Measurements from ENCODE around the gene FER1L5.

Gene FER1L5

GRCh38 chr2:96733931-96734330 lies 91.4 kb downstream of the FER1L5 start:
- Histone ChIP-seq H3K27ac (replicated peaks) (no peak overlapping the region), H3K4me3 (replicated peaks; ENCODE audit: insufficient read depth, low read length) (no peak overlapping the region), H3K27me3 (ENCODE audit: insufficient read depth, poor library complexity, severe bottlenecking) (no peaks in the 10 kb centered on the region)
- DNase-seq (ENCODE audit: low read depth in 1 of 2, low spot score in 1 of 2) = no peak
- TF ChIP-seq CTCF (IDR thresholded peaks at IDR 0.05; ENCODE audit: insufficient read depth, low read length) (no peak), SPI1 (IDR thresholded peaks at IDR 0.05; ENCODE audit: borderline replicate concordance, low read depth) (no peak), POLR2AphosphoS5 (IDR thresholded peaks at IDR 0.05; ENCODE audit: low read depth) (no peak), GABPA (IDR thresholded peaks at IDR 0.05; ENCODE audit: low read depth) (no peak), REST (IDR thresholded peaks at IDR 0.05; ENCODE audit: insufficient replicate concordance, low read depth) (no peak)

DNA sequence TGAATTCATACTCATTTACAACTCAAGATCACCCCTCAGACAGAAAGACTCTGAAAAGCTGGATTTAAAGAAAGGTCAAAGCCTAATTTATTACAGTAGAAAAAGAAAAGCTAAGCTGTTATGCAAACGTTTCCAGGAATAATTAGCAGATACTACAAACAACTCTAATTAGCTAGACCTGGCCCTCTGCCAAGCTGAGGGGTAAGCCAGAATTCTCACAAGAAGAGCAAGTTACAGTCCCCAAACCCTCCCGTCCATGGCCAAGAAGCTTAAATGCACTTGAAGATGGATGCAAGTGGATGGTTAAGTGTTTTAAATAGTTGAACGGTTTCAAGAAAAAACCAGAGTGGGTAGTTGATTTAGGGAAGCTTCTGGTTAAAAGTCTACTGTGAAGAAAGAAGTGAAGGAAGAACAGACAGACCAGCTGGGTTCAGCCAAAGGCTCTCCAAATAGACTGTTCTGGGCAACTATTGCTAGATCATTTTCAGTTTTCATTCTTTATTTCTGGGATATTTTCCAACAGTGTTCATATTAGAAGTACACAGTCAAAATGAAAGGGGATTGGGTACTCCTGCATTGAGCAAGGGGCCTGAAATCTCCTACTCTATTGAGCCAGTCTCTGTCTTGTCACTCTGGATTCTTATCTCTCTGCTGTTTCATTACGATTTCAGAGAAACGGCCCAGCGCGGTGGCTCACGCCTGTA lies 92.5 kb downstream of the FER1L5 start:
- H3K27ac ChIP-seq (replicated peaks) = no peak overlapping the region
- no peak overlapping the region for H3K4me3 ChIP-seq (replicated peaks; ENCODE audit: insufficient read depth, low read length)
- no peaks in the 10 kb centered on the region for H3K27me3 ChIP-seq (ENCODE audit: insufficient read depth, poor library complexity, severe bottlenecking)
- TF ChIP-seq SPI1 (IDR thresholded peaks at IDR 0.05; ENCODE audit: borderline replicate concordance, low read depth) (no peak), POLR2AphosphoS5 (IDR thresholded peaks at IDR 0.05; ENCODE audit: low read depth) (no peak), GABPA (IDR thresholded peaks at IDR 0.05; ENCODE audit: low read depth) (no peak), REST (IDR thresholded peaks at IDR 0.05; ENCODE audit: insufficient replicate concordance, low read depth) (no peak), CTCF (IDR thresholded peaks at IDR 0.05; ENCODE audit: insufficient read depth, low read length) (no peak)
- DNase-seq (ENCODE audit: low read depth in 1 of 2, low spot score in 1 of 2) = no peak

DNA sequence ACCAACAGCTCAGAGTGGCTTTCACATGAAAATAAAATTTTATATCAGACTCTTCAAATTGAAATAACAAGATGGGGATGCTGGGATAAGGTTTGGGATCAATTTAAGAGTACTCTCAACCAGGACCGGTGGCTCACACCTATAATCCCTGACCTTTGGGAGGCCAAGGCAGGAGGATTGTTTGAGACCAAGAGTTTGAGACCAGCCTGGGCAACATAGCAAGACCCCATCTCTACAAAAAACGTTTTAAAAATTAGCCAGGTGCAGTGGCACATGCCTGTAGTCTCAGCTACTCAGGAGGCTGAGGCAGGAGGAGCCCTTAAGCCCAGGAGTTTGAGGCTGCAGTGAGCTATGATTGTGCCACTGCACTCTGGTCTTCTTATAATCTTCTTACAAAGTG lies 94.7 kb downstream of the FER1L5 start:
- Histone ChIP-seq H3K27ac (replicated peaks) (no peak overlapping the region), H3K4me3 (replicated peaks; ENCODE audit: insufficient read depth, low read length) (no peak overlapping the region), H3K27me3 (ENCODE audit: insufficient read depth, poor library complexity, severe bottlenecking) (no peaks in the 10 kb centered on the region)
- DNase-seq (ENCODE audit: low read depth in 1 of 2, low spot score in 1 of 2) = no peak
- TF ChIP-seq GABPA (IDR thresholded peaks at IDR 0.05; ENCODE audit: low read depth) = no peak
- no peak for TF ChIP-seq SPI1 (IDR thresholded peaks at IDR 0.05; ENCODE audit: borderline replicate concordance, low read depth)
- no peak for TF ChIP-seq REST (IDR thresholded peaks at IDR 0.05; ENCODE audit: insufficient replicate concordance, low read depth)
- no peak for TF ChIP-seq POLR2AphosphoS5 (IDR thresholded peaks at IDR 0.05; ENCODE audit: low read depth)
- no peak for TF ChIP-seq CTCF (IDR thresholded peaks at IDR 0.05; ENCODE audit: insufficient read depth, low read length)

All from HL-60 (cell line).